Measurements from ENCODE around the gene CREM.

CREM gene

DNA sequence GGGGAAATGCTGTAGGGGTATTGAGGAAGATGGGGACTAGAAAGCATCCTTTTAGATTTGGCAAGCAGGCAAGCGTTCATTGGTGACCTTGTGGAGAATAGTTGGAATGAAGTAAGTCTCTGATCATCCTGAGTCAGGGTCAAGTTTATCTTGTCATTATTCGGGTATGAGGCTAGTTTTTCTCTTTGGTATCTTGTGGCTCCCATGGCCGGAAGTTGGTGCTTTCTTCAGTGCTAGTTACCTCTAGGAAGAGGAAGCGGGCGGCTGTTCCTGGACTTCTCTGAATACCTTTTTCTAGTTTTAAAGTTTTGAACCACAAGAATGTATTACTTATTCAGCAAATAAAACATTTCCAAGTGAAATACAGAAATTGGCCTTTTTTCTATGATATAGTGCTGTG lies 9.2 kb downstream of the CREM start:
- no peak for DNase-seq (ENCODE audit: low read depth in 2 of 2)

DNA sequence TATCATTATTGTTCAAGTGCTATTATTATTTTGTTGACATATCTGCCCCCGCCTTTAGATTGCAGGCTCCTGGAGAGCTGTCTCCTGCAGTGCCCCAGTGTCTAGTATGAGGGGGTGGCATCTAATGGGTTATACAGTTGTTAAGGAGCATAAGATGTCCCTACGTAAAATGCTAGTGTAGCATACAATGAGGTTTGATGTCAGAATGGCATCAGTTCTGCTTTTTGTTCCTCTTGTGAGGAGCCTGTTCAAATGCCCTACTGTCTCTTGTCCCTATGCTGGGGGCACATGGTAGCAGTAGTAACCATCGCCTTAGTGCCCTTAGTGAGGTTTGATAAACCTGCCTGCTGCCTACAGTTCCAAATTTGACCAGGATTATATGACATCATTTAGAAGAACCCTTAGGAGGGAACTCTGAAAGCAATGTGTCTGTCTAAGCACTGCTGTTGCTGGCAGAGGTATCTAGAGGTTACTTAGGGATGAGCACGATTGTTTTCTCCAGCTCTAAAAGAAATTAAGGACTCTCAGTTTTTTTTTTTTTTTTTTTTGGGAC lies 9.7 kb downstream of the CREM start:
- DNase-seq (ENCODE audit: low read depth in 2 of 2), result no peak

DNA sequence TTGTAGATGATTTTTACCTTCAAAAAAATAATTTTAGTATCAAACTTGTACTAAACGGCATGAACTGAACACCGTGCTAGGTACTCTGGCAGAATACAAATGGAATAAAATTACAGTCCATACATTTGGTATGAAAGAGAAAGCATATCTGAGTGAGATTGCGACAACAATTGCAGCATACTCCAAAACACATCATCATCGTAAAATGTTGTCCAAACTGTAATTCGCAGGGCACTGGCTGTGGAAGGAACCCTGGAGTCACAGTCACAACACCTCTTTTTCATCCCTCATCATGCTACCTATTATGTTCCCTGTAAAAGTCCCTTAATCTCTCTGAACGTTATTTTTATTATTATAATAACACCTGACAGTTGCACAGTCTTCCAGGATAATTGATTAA lies 13.5 kb downstream of the CREM start:
- no peak for DNase-seq (ENCODE audit: low read depth in 2 of 2)

DNA sequence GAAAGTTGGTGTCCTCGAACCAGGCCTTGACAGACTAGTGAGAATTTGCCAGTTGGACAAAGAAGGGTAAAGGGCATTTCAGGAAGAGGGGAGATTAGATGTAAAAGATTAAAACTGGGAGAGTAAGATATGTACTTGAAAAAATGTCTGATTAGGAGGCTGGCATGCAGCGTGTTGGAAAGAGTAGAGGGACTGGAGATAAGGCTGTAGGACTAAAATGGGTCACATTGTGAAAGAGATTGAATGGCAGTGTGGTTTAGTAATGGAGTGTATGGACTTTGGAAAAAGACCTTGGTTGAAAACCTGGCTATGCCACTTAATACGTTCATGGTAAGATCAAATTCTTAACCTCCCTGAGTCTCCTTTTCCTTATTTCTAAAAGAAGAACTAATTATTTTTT lies 14.1 kb downstream of the CREM start:
- DNase-seq (ENCODE audit: low read depth in 2 of 2), result no peak

DNA sequence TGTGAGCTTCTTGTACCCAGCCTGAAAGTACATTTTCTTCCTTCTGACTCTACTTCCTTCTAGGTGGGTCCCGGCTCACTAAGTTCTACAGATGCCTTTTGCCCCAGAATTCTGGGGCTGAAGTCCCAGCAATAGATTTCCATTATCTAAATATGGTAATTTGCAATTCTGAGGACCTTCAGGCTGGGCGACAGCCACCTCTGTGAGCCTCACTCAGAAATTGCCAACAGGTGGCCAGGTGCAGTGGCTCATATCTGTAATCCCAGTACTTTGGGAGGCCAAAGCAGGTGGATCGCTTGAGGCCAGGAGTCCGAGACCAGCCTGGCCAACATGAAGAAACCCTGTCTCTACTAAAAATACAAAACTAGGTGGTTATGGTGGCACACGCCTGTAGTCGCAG lies 23.7 kb downstream of the CREM start:
- no peak for DNase-seq (ENCODE audit: low read depth in 2 of 2)

DNA sequence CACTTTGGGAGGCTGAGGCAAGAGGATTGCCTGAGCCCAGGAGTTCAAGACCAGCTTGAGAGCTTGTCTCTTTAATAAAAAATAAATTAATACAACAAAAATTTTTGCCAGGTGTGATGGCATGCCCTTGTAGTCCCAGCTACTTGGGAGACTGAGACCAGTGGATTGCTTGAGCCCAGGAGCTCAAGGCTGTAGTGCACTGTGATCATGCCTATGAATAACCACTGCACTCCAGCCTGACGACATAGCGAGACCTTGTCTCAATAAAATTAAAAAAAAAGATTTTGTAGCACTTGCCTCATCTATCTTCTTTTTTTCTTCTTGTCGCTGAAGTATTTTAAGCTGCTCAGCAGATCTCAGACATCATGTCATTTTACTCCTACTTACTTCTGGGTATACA lies 26.3 kb downstream of the CREM start:
- no peak for DNase-seq (ENCODE audit: low read depth in 2 of 2)

DNA sequence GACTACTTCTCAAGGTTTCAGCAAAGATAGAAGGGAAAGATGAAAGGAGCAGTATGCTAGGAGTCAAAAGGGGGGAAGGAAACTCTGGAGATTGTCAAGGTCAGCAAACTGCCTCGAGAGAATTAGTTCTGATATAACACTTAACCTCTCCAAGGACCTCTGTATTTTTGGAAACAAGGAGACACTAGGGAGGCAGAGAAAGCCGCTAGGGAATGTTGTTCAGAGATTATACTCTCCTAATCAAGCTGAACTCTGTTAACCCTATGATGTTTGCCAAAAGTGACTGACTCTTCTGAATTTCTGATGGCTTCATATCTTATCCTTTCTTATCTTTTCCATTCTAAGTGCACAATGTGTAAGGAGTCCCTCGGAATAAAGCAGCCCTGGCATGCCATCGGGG lies 27.1 kb downstream of the CREM start:
- no peak for DNase-seq (ENCODE audit: low read depth in 2 of 2)

DNA sequence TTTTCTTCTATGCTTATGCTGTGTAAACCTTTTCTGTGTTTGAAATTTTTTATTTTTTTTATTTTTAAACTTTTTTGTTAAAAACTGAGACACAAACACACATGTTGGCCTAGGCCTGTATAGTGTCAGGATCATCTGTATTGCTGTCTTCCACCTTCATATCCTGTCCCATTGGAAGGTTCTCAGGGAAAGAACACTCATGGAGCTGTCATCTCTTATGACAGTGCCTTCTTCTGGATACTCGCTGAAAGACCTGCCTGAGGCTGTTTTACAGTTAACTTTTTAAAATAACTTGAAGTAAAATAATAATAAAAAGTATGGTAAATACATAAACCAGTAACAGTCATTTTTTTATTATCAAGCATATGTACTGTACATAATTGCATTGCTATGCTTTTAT lies 34.1 kb downstream of the CREM start:
- no peak for DNase-seq (ENCODE audit: low read depth in 2 of 2)

DNA sequence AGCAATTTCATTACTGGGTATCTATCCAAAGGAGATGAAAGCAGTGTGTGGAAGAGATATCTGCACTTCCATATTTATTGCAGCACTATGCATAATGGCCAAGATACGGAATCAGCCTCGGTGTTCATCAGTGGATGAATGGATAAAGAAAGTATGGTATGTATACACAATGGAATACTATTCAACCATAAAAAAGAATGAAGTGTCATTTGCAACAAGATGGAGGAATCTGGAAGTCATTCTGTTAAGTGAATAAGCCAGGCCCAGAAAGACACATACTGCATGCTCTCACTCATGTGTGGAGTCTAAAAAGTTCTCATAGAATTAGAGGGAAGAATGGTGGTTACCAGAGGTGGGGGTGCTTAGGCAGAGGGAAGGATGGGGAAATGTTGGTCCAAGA lies 35.3 kb downstream of the CREM start:
- no peak for DNase-seq (ENCODE audit: low read depth in 2 of 2)

DNA sequence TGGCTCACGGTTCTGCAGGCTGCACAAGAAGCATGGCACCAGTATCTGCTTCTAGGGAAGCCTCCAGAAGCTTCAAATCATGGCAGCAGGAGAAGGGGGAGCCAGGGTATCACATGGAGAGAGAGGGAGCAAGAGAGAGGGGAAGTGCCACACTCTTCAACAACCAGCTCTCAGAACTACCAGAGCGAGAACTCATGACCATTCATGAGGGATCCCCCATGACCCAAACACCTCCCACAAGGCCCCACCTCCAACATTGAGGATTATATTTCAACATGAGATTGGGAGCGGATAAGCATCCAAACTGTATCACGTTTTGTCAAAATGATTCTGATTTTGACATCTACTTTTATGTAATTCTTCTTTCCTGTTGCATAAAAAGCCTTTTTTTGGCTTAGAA lies 38.5 kb downstream of the CREM start:
- no peak for DNase-seq (ENCODE audit: low read depth in 2 of 2)

DNA sequence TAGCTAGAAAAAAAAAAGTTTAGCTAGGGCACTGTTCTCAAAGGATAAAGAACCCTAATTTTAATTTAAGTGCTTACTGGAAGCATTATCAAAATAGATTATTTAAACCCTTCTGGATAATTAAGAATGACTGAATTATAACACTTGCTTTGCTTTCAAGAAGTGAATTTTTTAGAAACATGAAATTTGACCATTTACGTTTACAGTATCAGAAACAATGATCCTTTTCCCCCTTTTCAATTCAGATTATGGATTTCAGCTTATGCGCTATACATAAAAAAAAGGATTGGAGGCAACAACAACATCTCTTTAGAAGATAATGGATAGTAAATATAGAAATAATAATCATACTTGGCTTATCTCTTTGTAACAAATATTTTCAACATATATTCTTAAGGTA lies 39.2 kb downstream of the CREM start:
- DNase-seq (ENCODE audit: low read depth in 2 of 2), result no peak

DNA sequence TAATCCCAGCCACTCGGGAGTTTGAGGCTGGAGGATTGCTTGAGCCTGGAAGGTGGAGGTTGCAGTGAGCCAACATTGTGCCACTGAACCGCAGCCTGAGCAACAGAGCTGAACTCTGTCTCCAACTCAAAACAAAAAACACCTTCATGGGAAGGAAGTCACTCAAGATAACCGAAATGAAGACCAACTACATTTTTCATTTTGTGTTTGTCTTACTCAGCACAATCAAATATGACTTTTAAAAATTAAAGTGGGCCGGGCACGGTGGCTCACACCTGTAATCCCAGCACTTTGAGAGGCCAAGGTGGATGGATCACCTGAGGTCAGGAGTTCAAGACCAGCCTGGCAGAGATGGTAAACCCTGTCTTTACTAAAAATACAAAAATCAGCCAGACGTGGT lies 40.0 kb downstream of the CREM start:
- no peak for DNase-seq (ENCODE audit: low read depth in 2 of 2)

DNA sequence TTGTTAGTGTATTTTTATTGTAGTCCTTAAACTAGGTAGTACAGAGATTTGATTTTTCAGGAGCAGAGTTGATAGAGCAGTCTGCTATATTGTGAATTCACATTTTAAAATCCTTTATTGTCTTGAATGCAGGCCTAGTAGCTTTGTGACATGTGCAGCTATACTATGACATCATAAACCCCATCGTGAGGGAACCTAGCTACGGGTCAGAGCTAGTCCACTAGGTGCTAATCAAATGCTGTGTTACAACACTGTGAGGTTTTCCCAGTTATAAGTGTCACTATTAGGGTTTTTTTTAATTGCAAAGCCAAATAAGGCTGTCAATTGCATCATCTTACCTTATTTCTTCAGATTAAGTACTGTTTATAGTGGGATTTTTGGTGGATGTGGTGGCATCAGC lies 40.7 kb downstream of the CREM start:
- DNase-seq (ENCODE audit: low read depth in 2 of 2), result no peak

DNA sequence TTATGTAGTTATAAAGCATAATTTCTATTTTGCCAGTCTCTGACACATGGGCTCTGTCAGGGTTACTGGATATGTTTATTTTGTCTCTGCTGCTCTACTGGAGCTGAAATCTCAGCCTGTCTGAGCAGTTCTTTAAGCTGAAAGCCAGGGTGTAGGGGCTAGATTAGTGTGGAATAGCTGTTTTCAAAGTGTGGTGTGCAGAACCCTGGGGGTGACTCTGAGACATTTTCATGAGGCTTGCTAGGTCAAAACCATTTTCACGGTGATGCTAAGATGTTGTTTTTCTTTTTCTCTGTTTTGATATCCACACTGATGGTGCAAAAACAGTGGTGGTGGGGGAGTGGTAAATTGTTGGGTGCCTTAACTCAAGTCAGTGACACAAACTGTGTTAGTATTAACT lies 45.5 kb downstream of the CREM start:
- no peak for DNase-seq (ENCODE audit: low read depth in 2 of 2)

DNA sequence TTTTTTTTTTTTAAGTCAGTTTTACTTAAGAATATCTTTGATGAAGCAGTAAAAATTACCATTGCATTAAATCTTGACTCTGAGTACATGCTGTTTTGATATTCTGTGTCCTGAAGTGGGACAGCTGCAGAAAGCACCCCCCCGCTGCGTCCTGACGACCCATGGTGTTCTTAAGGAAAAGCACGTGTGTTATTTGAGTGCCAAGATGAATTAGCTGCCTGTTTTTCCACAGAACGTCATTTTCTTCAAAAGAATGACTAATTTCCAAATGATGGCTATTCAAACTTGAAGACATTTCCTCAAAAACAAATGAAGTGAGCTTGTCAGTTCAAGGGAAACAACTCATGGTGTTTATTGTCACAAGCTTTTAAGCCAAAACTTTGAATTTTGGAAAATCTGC lies 45.9 kb downstream of the CREM start:
- no peak for DNase-seq (ENCODE audit: low read depth in 2 of 2)

DNA sequence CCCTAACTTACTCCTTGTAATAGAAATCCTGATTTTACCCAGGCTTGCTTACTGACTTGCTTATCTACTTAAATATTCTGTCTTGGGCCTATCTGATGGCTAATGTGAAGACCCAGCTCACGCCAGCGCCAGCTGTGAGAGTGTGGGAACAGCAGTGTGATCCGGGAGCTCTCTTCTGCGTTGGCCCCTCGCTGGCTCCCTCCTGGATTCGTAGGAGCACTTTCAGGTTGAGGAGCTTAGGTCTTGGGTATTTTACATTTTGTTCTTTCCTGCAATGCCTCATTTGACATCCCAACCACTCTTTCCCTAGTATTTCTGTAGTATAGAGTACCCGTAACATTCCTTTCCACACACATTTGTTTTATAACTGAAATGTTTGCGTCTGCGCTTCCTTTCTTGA lies 51.7 kb downstream of the CREM start:
- no peak for DNase-seq (ENCODE audit: low read depth in 2 of 2)

DNA sequence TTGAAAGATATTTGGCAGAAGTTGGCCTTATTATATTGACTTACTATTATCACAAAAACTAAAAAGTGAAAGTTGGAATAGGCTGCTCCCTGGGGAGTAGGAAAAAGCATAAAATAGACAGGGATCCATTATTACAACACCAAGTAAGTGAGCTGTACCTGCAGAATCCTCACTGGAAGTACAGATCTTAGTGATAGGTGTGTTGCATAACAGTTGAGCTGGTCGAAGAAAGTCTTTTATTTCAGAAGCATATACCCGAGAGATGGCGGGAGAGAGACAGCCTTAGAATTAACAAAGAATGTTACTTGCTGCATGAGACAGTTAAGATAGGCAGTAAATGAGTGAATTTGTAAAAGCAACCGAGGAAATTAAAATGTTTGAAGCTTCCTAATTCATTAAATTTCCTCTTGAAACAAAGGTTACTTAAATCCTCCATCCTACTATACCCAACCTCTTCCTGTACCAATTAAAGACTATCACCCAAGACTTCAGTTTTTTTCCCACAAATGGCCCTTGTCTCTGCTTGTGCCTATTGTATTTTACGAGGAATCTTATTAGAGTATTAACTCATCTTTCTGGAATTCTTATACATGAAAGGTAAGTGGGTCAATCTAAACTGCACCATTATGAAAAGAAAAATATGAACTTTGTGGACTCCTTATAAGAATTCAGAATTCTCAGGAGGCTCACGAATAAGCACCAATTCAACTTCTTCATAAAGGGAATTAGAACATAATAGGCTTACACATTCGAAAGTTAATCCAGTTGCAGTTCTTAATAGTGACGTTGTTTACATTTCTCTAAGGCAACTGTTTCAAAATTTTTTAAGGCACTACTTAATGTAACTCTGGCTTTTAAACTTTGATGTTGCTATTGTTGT lies 56.2 kb downstream of the CREM start:
- no peak for DNase-seq (ENCODE audit: low read depth in 2 of 2)

DNA sequence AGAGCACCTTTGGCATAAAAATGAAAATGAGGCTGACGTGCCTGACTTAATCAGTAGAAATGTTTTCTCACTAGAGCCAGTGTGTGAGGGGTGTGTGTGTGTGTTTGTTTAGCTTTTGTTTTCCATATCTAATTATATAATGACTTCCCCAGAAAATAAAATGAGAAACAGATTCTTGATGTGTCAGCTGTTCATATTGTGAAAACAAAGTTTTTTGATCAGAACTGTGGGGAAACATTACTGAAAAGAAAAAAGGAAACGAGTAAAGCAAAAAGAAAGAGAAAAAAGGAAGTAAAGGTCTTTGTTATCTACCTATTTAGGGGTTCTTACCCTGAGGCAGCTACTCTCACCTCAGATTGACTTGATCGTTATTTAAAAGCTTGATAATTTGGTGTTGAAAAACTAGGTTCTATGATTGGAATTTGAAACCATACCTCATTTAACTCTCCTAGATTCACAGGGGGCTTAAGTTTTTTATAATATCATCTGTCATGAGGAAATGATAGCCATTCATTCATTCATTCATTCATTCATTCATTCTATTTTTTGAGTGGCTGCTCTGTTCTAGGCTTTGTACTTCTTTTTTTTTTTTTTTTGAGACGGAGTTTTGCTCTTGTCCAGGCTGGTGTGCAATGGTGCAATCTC lies 58.0 kb downstream of the CREM start:
- DNase-seq (ENCODE audit: low read depth in 2 of 2), result no peak

DNA sequence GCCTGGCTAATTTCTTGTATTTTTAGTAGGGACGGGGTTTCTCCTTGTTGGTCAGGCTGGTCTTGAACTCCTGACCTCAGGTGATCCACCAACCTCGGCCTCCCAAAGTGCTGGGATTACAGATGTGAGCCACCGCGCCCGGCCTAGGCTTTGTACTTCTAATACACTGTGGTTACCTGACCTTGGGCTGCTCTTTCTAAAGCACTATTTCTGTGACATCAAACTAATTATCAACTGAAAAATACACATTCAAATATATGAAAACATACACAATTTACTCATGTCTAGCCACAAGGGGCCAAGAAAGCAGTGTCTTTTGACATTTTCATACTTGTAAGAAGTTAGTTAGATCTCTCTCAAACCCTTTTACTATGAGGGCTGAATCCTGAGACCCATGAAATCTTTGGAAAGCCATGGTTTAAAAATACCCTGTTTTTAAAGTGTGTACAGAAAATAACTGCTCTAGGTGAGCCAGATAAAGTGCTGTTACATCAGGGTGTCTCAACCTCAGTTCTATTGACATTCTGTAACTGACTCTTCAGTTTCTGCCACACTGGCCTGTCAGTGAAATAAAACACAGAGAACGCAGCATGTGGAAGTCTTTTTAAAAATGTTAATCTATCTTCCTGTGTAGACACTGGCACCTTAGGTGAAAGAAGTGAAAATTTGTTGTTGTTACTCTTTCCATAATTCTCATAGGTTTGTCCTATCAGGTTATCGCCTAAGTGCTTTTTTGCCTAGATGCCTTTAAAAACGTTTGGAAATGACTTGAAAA lies 58.8 kb downstream of the CREM start:
- no peak for DNase-seq (ENCODE audit: low read depth in 2 of 2)

DNA sequence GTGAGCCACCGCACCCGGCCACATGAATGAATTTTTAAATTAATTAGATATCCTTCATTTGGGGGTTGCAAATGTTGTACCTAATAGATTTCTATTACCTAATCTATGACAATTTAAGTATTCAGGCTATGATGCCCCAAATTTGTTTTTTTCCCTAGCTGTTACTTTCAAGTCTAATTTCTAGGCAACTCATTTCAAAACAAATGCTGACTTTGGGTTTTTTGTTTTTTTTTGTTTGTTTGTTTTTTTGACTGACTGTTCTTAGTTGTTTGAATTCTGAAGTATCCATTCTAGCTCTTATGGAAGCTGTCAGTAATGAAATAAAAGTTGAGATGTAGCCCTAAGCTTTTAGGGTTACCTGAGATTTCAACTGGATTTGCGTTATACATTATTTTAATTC lies 62.3 kb downstream of the CREM start:
- no peak for DNase-seq (ENCODE audit: low read depth in 2 of 2)

DNA sequence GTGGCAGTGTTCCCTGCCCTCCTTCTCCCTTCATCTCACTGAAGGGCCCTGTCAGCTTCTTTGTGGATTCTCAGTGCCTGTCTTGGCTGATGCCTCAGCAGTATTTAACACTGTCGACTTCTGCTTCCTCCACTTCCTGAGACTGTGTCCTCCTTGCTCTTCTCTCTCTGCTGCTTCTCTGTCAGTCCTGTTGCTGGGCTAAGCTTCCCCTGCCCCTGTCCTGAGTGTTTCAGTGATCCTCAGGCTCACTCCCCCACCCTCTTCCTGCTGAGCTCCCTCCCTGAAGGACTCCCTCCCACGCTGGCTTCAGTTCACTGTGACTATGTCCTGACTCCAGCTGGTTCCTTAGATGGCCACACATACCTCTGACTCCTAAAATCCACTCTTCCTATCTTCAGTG lies 64.9 kb downstream of the CREM start:
- DNase-seq (ENCODE audit: low read depth in 2 of 2), result no peak

DNA sequence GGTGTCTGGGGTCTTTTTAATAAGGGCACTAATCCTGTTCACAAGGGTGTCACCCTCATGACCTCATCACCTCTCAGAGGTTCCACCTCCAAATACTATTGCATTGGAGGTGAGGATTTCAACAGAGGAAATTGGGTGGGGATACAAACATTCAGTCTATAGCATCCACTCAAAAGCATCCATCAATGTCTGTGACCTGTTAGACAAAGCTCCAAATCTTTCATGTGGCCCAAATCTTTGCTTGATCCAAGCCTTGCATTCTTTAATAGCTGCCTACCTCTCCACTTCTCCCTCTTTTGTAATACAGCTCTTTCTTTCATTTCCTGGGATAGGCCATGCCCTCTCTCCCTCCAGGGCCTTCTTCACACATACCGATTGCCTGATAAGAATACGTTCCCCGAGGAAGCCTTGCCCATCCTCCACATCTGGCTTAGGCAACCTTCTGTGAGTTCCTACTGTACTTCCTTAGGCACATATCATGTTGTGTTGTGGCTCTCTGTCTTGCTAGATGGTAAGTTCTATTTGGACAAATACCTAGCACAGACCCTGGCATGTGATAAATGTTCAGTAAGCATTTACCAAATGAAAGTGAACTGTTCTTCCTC lies 66.1 kb downstream of the CREM start:
- DNase-seq (ENCODE audit: low read depth in 2 of 2), result no peak
